ENCODE data around the gene HTN3.

GRCh38 chr4:69995526-69996016, 32.7 kb upstream of the HTN3 start, which contains the start of gene STATH:
- TF ChIP-seq CTCF (IDR thresholded peaks at IDR 0.05) (no peak), POLR2AphosphoS5 (IDR thresholded peaks at IDR 0.05) (no peak), POLR2A (IDR thresholded peaks at IDR 0.05) (no peak)

All from breast epithelium (tissue), 3 donors.